Ovary (tissue), 3 donors: Measurements from ENCODE around the gene ABCA13.

Experiments used
- EP300 ChIP-seq: sonication (generic); formaldehyde crosslinking; IDR thresholded peaks from one replicate; pipeline ENCODE4 v1.6.1; 2017; ENCODE audit warnings: antibody characterized with exemption
- POLR2A ChIP-seq: fragments of 450-650 bp; IDR thresholded peaks from one replicate; pipeline ENCODE4 v1.6.1; 2017; ENCODE audit warnings: antibody characterized with exemption, mild to moderate bottlenecking, moderate library complexity
- TF ChIP-seq, protein P1 (sequence below), 3 donors: fragments of 450-650 bp in 2 of 3; fragments of 200-600 bp in 1 of 3; IDR thresholded peaks; one replicate each; pipeline versions ENCODE4 v1.5.1 to v1.8.0; 2016 to 2022; ENCODE audit warnings: antibody characterized with exemption in 3 of 3, mild to moderate bottlenecking in 1 of 3
- donor health status: DM: no; HTN: no; CAD: no.

DNA sequence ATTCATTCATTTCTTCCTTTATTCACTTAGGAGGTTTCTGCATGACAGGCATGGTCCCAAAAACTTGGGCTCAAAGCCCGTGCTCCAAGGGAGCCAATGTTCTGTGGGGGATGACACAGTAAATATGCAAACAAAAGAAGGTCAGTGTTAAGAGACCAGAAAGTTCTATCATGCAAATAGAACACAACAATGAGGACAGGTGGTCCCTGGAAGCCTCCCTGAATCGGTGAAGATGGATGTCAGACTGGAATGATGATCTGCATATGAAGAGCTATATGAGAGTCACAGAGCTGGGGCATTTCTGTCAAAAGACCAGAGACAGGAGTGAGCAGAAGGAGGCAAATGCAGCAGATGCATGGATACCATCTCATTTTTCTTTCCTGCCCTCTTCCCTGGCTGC is 129.0 kb downstream of the ABCA13 start:
- TF ChIP-seq EP300, result no peak
- TF ChIP-seq, protein P1, sequence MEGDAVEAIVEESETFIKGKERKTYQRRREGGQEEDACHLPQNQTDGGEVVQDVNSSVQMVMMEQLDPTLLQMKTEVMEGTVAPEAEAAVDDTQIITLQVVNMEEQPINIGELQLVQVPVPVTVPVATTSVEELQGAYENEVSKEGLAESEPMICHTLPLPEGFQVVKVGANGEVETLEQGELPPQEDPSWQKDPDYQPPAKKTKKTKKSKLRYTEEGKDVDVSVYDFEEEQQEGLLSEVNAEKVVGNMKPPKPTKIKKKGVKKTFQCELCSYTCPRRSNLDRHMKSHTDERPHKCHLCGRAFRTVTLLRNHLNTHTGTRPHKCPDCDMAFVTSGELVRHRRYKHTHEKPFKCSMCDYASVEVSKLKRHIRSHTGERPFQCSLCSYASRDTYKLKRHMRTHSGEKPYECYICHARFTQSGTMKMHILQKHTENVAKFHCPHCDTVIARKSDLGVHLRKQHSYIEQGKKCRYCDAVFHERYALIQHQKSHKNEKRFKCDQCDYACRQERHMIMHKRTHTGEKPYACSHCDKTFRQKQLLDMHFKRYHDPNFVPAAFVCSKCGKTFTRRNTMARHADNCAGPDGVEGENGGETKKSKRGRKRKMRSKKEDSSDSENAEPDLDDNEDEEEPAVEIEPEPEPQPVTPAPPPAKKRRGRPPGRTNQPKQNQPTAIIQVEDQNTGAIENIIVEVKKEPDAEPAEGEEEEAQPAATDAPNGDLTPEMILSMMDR (IDR thresholded peaks at IDR 0.05), result no peak
- no peak for TF ChIP-seq POLR2A
